HepG2 (cell line): ENCODE data around the gene LRBA. TPM values are rescaled to one million over a fixed set of nuclear protein-coding genes. Genes with fewer than 3 reads are reported as not detected.

Experiments
- CC2D1A ChIP-seq: sonication (generic); formaldehyde crosslinking; IDR thresholded peaks from 2 replicates; pipeline ENCODE4 v1.8.1; 2023; ENCODE audit warnings: mild to moderate bottlenecking, missing genetic modification reagents
- CENPBD1 ChIP-seq: sonication (generic); formaldehyde crosslinking; IDR thresholded peaks from 2 replicates; pipeline ENCODE4 v1.8.0; 2022; ENCODE audit warnings: missing genetic modification reagents, low read depth, mild to moderate bottlenecking, borderline replicate concordance
- ELF1 ChIP-seq: sonication (generic); formaldehyde crosslinking; IDR thresholded peaks from 2 replicates; pipeline ENCODE4 v1.4.0; 2020; ENCODE audit warnings: missing genetic modification reagents
- EP300 ChIP-seq, 3 experiments: sonication (generic) in 1 of 3; formaldehyde crosslinking in 1 of 3; IDR thresholded peaks; 2 replicates each; pipeline versions ENCODE4 v1.5.1 to v1.6.1; 2011 to 2020; ENCODE audit warnings: low read depth in 2 of 3, low read length in 2 of 3, borderline replicate concordance in 1 of 3, improper control_type of control experiment in 1 of 3, mild to moderate bottlenecking in 1 of 3, missing genetic modification reagents in 1 of 3, moderate library complexity in 1 of 3
- FOXK1 ChIP-seq: sonication (generic); formaldehyde crosslinking; IDR thresholded peaks from 2 replicates; pipeline ENCODE4 v1.4.0; 2020; ENCODE audit warnings: low read depth, missing genetic modification reagents, borderline replicate concordance
- GABPB1 ChIP-seq: IDR thresholded peaks from 2 replicates; pipeline ENCODE4 v1.6.1; 2016; ENCODE audit warnings: mild to moderate bottlenecking, missing genetic modification reagents, moderate library complexity, missing compliant biosample characterization
- HOXA9 ChIP-seq: sonication (generic); formaldehyde crosslinking; IDR thresholded peaks from 2 replicates; pipeline ENCODE4 v1.8.1; 2022; ENCODE audit warnings: missing genetic modification reagents, mild to moderate bottlenecking, moderate library complexity, borderline replicate concordance
- NCOA1 ChIP-seq: sonication (generic); formaldehyde crosslinking; IDR thresholded peaks from 2 replicates; pipeline ENCODE4 v1.9.0; 2021; ENCODE audit warnings: missing genetic modification reagents
- PCBP2 ChIP-seq: fragments of 200-400 bp; formaldehyde crosslinking; optimal IDR thresholded peaks from 2 replicates; pipeline ENCODE3; 2018; ENCODE audit warnings: low read length, low read depth; ENCODE audit not compliant: poor library complexity, severe bottlenecking
- RCOR2 ChIP-seq: IDR thresholded peaks from 2 replicates; pipeline ENCODE4 v1.6.1; 2016; ENCODE audit warnings: missing biosample characterization, missing genetic modification reagents
- SKI ChIP-seq: fragments of 450-650 bp; IDR thresholded peaks from one replicate; pipeline ENCODE4 v1.6.1; 2018; ENCODE audit warnings: mild to moderate bottlenecking; ENCODE audit not compliant: partially characterized antibody
- SNAPC4 ChIP-seq: sonication (generic); formaldehyde crosslinking; IDR thresholded peaks from 2 replicates; pipeline ENCODE4 v1.4.0; 2020; ENCODE audit warnings: mild to moderate bottlenecking, missing genetic modification reagents
- TRIM24 ChIP-seq: sonication (generic); formaldehyde crosslinking; IDR thresholded peaks from 2 replicates; pipeline ENCODE4 v1.8.0; 2022; ENCODE audit warnings: mild to moderate bottlenecking, missing genetic modification reagents
- ZGPAT ChIP-seq: IDR thresholded peaks from 2 replicates; pipeline ENCODE4 v1.6.1; 2016; ENCODE audit warnings: mild to moderate bottlenecking
- ZNF703 ChIP-seq: sonication (generic); formaldehyde crosslinking; IDR thresholded peaks from 2 replicates; pipeline ENCODE4 v1.5.1; 2020; ENCODE audit warnings: missing genetic modification reagents, mild to moderate bottlenecking, moderate library complexity, borderline replicate concordance
- ZNF777 ChIP-seq: sonication (generic); formaldehyde crosslinking; IDR thresholded peaks from 2 replicates; pipeline ENCODE4 v1.4.0; 2020; ENCODE audit warnings: missing genetic modification reagents
- ZNF83 ChIP-seq: sonication (generic); formaldehyde crosslinking; IDR thresholded peaks from 2 replicates; pipeline ENCODE4 v1.4.0; 2020; ENCODE audit warnings: missing genetic modification reagents, mild to moderate bottlenecking, borderline replicate concordance
- ZXDC ChIP-seq: sonication (generic); formaldehyde crosslinking; IDR thresholded peaks from 2 replicates; pipeline ENCODE4 v1.5.0; 2020; ENCODE audit warnings: mild to moderate bottlenecking, missing genetic modification reagents
- polyA plus RNA-seq, 8 experiments: library from polyadenylated mRNA; depleted of rRNA in 3 of 8; stranded (reverse) in 7 of 8; unstranded in 1 of 8; fragments of >200 nt; fragmentation: Illumina TruSeq in 4 of 8; extraction: Trizol in 4 of 8; gene quantifications; 2 replicates each; pipeline versions ENCODE4 v1.2.1 to v1.2.3, GENCODE V29; 2011 to 2016; ENCODE audit warnings: low read depth in 4 of 8, missing spikeins in 1 of 8, mixed read lengths in 1 of 8; ENCODE audit not compliant: insufficient read depth in 1 of 8
- total RNA-seq, 5 experiments: library from RNA; depleted of rRNA; stranded (reverse); fragments of >200 nt; fragmentation: Illumina TruSeq; extraction: Trizol; gene quantifications; 2 replicates each; pipeline ENCODE4 v1.2.3, GENCODE V29; 2016; ENCODE audit warnings: low read depth in 1 of 5

Gene LRBA
- total and polyA plus RNA-seq, 2 of the 13 experiments (the other 11 are each of a cell fraction or from before 2014, with no cell fraction given), result 21.0 to 37.2 TPM

GRCh38 chr4:150302553-150302952, 712.5 kb downstream of the LRBA start (continued):
- TF ChIP-seq FOXK1 (CRISPR knock-in tag) (0 out of 2 replicates have a peak, but pooled peaks have one; percentile 30), SNAPC4 (CRISPR knock-in tag) (no peak), GABPB1 (CRISPR knock-in tag) (peak; percentile 31; the same call in 1 of the 2 replicates), ZNF83 (CRISPR knock-in tag) (no peak), ZXDC (CRISPR knock-in tag) (no peak), CENPBD1 (CRISPR knock-in tag) (no peak), ZNF703 (CRISPR knock-in tag) (no peak), SKI (no peak), ZGPAT (0 out of 2 replicates have a peak, but pooled peaks have one; percentile 31), RCOR2 (CRISPR knock-in tag) (0 out of 2 replicates have a peak, but pooled peaks have one; percentile 32), CC2D1A (CRISPR knock-in tag) (no peak), EP300 (IDR thresholded peaks at IDR 0.05; ENCODE audit: low read depth in 2 of 2, low read length in 2 of 2) (peak in 1 of 2 experiments; percentile 65; a peak in 3 of 4 replicates), EP300 (CRISPR knock-in tag; IDR thresholded peaks at IDR 0.05; ENCODE audit: borderline replicate concordance) (no peak), ZNF777 (no peak), TRIM24 (CRISPR knock-in tag) (0 out of 2 replicates have a peak, but pooled peaks have one; percentile 34), ELF1 (CRISPR knock-in tag) (no peak), HOXA9 (CRISPR knock-in tag) (no peak), PCBP2 (no peak), NCOA1 (CRISPR knock-in tag) (no peak)
